Bronchus fibroblast of lung (primary cell): ENCODE measurements around the gene FAM114A1. TPM values are rescaled to one million over a fixed set of nuclear protein-coding genes. Genes with fewer than 3 reads are reported as not detected.

Source experiments
- total RNA-seq: library from RNA; depleted of rRNA; stranded (reverse); fragments of >200 nt; gene quantifications from 2 replicates; pipeline ENCODE4 v1.2.3, GENCODE V29; 2015

Gene FAM114A1
- total RNA-seq, result 217 and 243 TPM in 2 replicates

GRCh38 chr4:38867478-38868058 lies at the start of gene FAM114A1:
Gene FAM114A1, plus strand, starts transcription at chr4:38867806. Its CDS starts 10,273 bp downstream, at chr4:38878079.

GRCh38 chr4:38856524-38857337 lies 10.9 kb upstream of the FAM114A1 start, which contains the start of gene TLR6:
Gene TLR6, minus strand, starts transcription at chr4:38856817. Its CDS starts 27,344 bp downstream, at chr4:38829473.

Other genes with a start within 250 kb of the FAM114A1 start
- gene KLF3, start 203.6 kb upstream of the FAM114A1 start, total RNA-seq, result 11.4 and 12.4 TPM in 2 replicates
- not detected in 2 replicates for gene TLR10, start 84.8 kb upstream of the FAM114A1 start, total RNA-seq
- gene TLR1, start 63.0 kb upstream of the FAM114A1 start, total RNA-seq, result 0.15 and 0.84 TPM in 2 replicates
- 0.45 and 1.0 TPM in 2 replicates for gene TLR6, start 11.0 kb upstream of the FAM114A1 start, total RNA-seq
- 1.8 and 2.1 TPM in 2 replicates for gene TMEM156, start 164.6 kb downstream of the FAM114A1 start, total RNA-seq
- gene KLHL5, start 194.4 kb downstream of the FAM114A1 start, total RNA-seq, result 34.6 and 35.3 TPM in 2 replicates